Chondrocyte (in vitro differentiated cells): ENCODE measurements around the gene CLCN1. TPM values are rescaled to one million over a fixed set of nuclear protein-coding genes. Genes with fewer than 3 reads are reported as not detected.

Source experiments
- DNase-seq: peaks from one replicate; pipeline ENCODE4 v3.0.0; 2021; ENCODE audit warnings: mixed read lengths, low spot score
- H3K27ac Mint-ChIP-seq: one replicate; pipeline ENCODE4 v1.8.0; 2021; ENCODE audit warnings: mild to moderate bottlenecking, moderate library complexity, mixed read lengths; ENCODE audit not compliant: unreplicated experiment
- H3K27me3 Mint-ChIP-seq: 2 replicates; pipeline ENCODE4 v1.8.0; 2021; ENCODE audit warnings: low read depth, mixed read lengths
- H3K36me3 Mint-ChIP-seq: 2 replicates; pipeline ENCODE4 v1.8.0; 2021; ENCODE audit warnings: low read depth, mixed read lengths
- H3K4me1 Mint-ChIP-seq: 2 replicates; pipeline ENCODE4 v1.8.0; 2021; ENCODE audit warnings: low read depth, mild to moderate bottlenecking, mixed read lengths
- H3K4me3 Mint-ChIP-seq: one replicate; pipeline ENCODE4 v1.8.0; 2021; ENCODE audit warnings: mild to moderate bottlenecking, moderate library complexity, mixed read lengths; ENCODE audit not compliant: unreplicated experiment
- H3K9me3 Mint-ChIP-seq: 2 replicates; pipeline ENCODE4 v1.8.0; 2021; ENCODE audit warnings: low read depth, mixed read lengths
- CTCF ChIP-seq: fragments of 200-600 bp; sonication (generic); IDR thresholded peaks from 2 replicates; pipeline ENCODE4 v1.5.0; 2021; ENCODE audit warnings: antibody characterized with exemption, mild to moderate bottlenecking, moderate library complexity
- long read RNA-seq: library from polyadenylated mRNA; stranded (forward); transcript quantifications from one replicate; pipeline ENCODE4 v2.0.0, GENCODE V29; 2021
- total RNA-seq: library from RNA; stranded (reverse); gene quantifications from 3 replicates; pipeline ENCODE4 v1.2.1, GENCODE V29; 2021

CLCN1 gene
- not detected in 3 replicates for total RNA-seq
- long read RNA-seq: 0 reads

GRCh38 chr7:143315776-143316175, at the start of gene CLCN1:
Gene CLCN1 (plus strand): TSS chr7:143316111. CDS start chr7:143316213, 102 bp downstream.
- Mint-ChIP-seq H3K27me3 (no peaks in the 10 kb centered on the region), H3K4me1 (peaks cover 14% of the 10 kb centered on the region), H3K4me3 (no peak within 1 kb of the TSS), H3K9me3 (no peaks in the 10 kb centered on the region), H3K36me3 (no peaks in the 10 kb centered on the region), H3K27ac (no peak within 1 kb of the TSS)
- no peak for TF ChIP-seq CTCF
- no peak for DNase-seq

- no peak overlapping the region for H3K27ac Mint-ChIP-seq
- peaks cover 20% of the 10 kb centered on the region for H3K36me3 Mint-ChIP-seq
- no peaks in the 10 kb centered on the region for H3K9me3 Mint-ChIP-seq
- DNase-seq: no peak
- TF ChIP-seq CTCF: no peak
- H3K4me1 Mint-ChIP-seq: peaks cover 11% of the 10 kb centered on the region
- no peak overlapping the region for H3K4me3 Mint-ChIP-seq
- no peaks in the 10 kb centered on the region for H3K27me3 Mint-ChIP-seq
These were observed 46.7 kb upstream of the CLCN1 start for GRCh38 chr7:143269251-143269650.

GRCh38 chr7:143271240-143271639, 44.7 kb upstream of the CLCN1 start:
- no peak for TF ChIP-seq CTCF
- no peak overlapping the region for H3K4me3 Mint-ChIP-seq
- H3K4me1 Mint-ChIP-seq: no peaks in the 10 kb centered on the region
- no peak for DNase-seq
- no peaks in the 10 kb centered on the region for H3K27me3 Mint-ChIP-seq
- H3K36me3 Mint-ChIP-seq: peaks cover 13% of the 10 kb centered on the region
- H3K27ac Mint-ChIP-seq: no peak overlapping the region
- H3K9me3 Mint-ChIP-seq: no peaks in the 10 kb centered on the region

- H3K27ac Mint-ChIP-seq: no peak overlapping the region
- DNase-seq: no peak
- peaks cover 8% of the 10 kb centered on the region for H3K36me3 Mint-ChIP-seq
- H3K4me3 Mint-ChIP-seq: no peak overlapping the region
- no peaks in the 10 kb centered on the region for H3K27me3 Mint-ChIP-seq
- no peaks in the 10 kb centered on the region for H3K4me1 Mint-ChIP-seq
- no peak for TF ChIP-seq CTCF
- H3K9me3 Mint-ChIP-seq: no peaks in the 10 kb centered on the region
These were observed 43.0 kb upstream of the CLCN1 start for GRCh38 chr7:143272871-143273270.

- DNase-seq: no peak
- Mint-ChIP-seq H3K27ac (peak overlapping the region; percentile 14), H3K4me3 (no peak overlapping the region)
These were observed 36.5 kb upstream of the CLCN1 start for GRCh38 chr7:143279186-143280098.

More at GRCh38 chr7:143279186-143280098, 36.5 kb upstream of the CLCN1 start:
- Mint-ChIP-seq H3K27me3 (no peaks in the 10 kb centered on the region), H3K36me3 (no peaks in the 10 kb centered on the region), H3K9me3 (no peaks in the 10 kb centered on the region), H3K4me1 (peaks cover 12% of the 10 kb centered on the region)
- no peak for TF ChIP-seq CTCF
